A549 (cell line): ENCODE results near the gene ZC3H10. TPM values are rescaled to one million over a fixed set of nuclear protein-coding genes. Genes with fewer than 3 reads are reported as not detected.

Source experiments
- ATAC-seq, 2 experiments: fragments of 200-7000 bp in 1 of 2; fragments of >200 bp in 1 of 2; cut with Nextera tagmentation in 1 of 2; cut with Tn5 transposase in 1 of 2; 3 replicates each; pipeline versions ENCODE4 v1.8.0 to v1.9.1; 2018 to 2020; ENCODE audit warnings: mild to moderate bottlenecking in 1 of 2, moderate library complexity in 1 of 2
- CTCF ChIA-PET: fragments of 300-600 bp; sonication (Branson Sonifier 250); formaldehyde crosslinking; extraction: SDS; loops from one replicate; lab custom pipeline; 2021; ENCODE audit warnings: antibody characterized with exemption, inconsistent platforms; lab: Yijun Ruan, JAX
- POLR2A ChIA-PET: fragments of 350-600 bp; formaldehyde crosslinking; extraction: SDS; loops from one replicate; lab custom pipeline; 2021; ENCODE audit warnings: antibody characterized with exemption, inconsistent platforms; lab: Yijun Ruan, JAX
- DNase-seq, 2 experiments: peaks; one replicate each; pipeline versions ENCODE4 v3.0.0 to v3.0.0-alpha.2; 2011 to 2016; ENCODE audit warnings: low read depth in 1 of 2, low spot score in 1 of 2
- FAIRE-seq: peaks from 2 replicates; lab custom pipeline; 2011; peaks lifted over from hg19 to GRCh38; lab: Jason Lieb, UNC
- H3K27ac ChIP-seq, 2 experiments: fragments of >200 bp; sonication (Bioruptor Twin); formaldehyde crosslinking; 3 replicates each; pipeline ENCODE4 v1.5.1; 2016 to 2017
- H3K4me1 ChIP-seq: fragments of >200 bp; sonication (Bioruptor Twin); formaldehyde crosslinking; 3 replicates; pipeline ENCODE4 v1.6.1; 2016
- H3K4me2 ChIP-seq: fragments of >200 bp; sonication (Bioruptor Twin); formaldehyde crosslinking; 3 replicates; pipeline ENCODE4 v1.6.1; 2016
- H3K4me3 ChIP-seq: fragments of >200 bp; sonication (Bioruptor Twin); formaldehyde crosslinking; 3 replicates; pipeline ENCODE4 v1.5.1; 2016
- H3K9me3 ChIP-seq: fragments of >200 bp; sonication (Bioruptor Twin); formaldehyde crosslinking; 3 replicates; pipeline ENCODE4 v1.6.1; 2016
- ATOH8 ChIP-seq: fragments of 250-450 bp; sonication (Bioruptor Pico); IDR thresholded peaks from 2 replicates; pipeline ENCODE4 v1.5.0; 2020; ENCODE audit warnings: low read depth, mild to moderate bottlenecking, moderate library complexity
- CBX8 ChIP-seq: fragments of 200-600 bp; sonication (generic); IDR thresholded peaks from 2 replicates; pipeline ENCODE4 v1.6.1; 2016
- CEBPB ChIP-seq, 2 experiments: fragments of >200 bp in 1 of 2; sonication (Bioruptor Twin) in 1 of 2; formaldehyde crosslinking in 1 of 2; IDR thresholded peaks; 2 replicates each; pipeline ENCODE4 v1.6.1; 2012 to 2016
- ELK1 ChIP-seq: fragments of 150-350 bp; IDR thresholded peaks from 2 replicates; pipeline ENCODE4 v1.6.1; 2014; ENCODE audit warnings: low read depth, mild to moderate bottlenecking, low read length
- FOSB ChIP-seq: fragments of 250-450 bp; sonication (Bioruptor Pico); IDR thresholded peaks from 2 replicates; pipeline ENCODE4 v1.5.0; 2020; ENCODE audit warnings: mild to moderate bottlenecking, moderate library complexity
- JUN ChIP-seq, 2 experiments: fragments of >200 bp; sonication (Bioruptor Twin); formaldehyde crosslinking; IDR thresholded peaks; 2 replicates in 1 of 2; 3 replicates in 1 of 2; pipeline ENCODE4 v1.6.1; 2016 to 2017
- JUNB ChIP-seq: fragments of >200 bp; sonication (Bioruptor Twin); formaldehyde crosslinking; IDR thresholded peaks from 2 replicates; pipeline ENCODE4 v1.6.1; 2016
- KDM1A ChIP-seq: fragments of 200-600 bp; sonication (generic); IDR thresholded peaks from 2 replicates; pipeline ENCODE4 v1.6.1; 2016; ENCODE audit warnings: low read depth, mild to moderate bottlenecking
- RFX5 ChIP-seq: fragments of 450-650 bp; IDR thresholded peaks from 2 replicates; pipeline ENCODE4 v1.7.1; 2014; ENCODE audit warnings: antibody characterized with exemption, mild to moderate bottlenecking, moderate library complexity
- SREBF2 ChIP-seq: fragments of 450-650 bp; IDR thresholded peaks from 2 replicates; pipeline ENCODE4 v1.6.1; 2014; ENCODE audit warnings: mild to moderate bottlenecking, moderate library complexity
- TFCP2L1 ChIP-seq: fragments of 250-450 bp; sonication (Bioruptor Pico); IDR thresholded peaks from 2 replicates; pipeline ENCODE4 v1.5.0; 2021; ENCODE audit warnings: mild to moderate bottlenecking
- WGBS: methylation state at CpG from one replicate; pipeline ENCODE4 v1.1.6; 2017; ENCODE audit errors: missing lambda C conversion rate; 5-methylcytosine and 5-hydroxymethylcytosine counted together
- polyA plus RNA-seq, 4 experiments: library from polyadenylated mRNA; depleted of rRNA in 3 of 4; stranded (reverse); fragments of >200 nt; fragmentation: RNase III in 1 of 4; extraction: RNeasy Plus Mini Kit Qiagen cat#74134 plus additional on column Dnase treatment in 1 of 4; gene quantifications; 2 replicates in 3 of 4; 3 replicates in 1 of 4; pipeline ENCODE4 v1.2.3, GENCODE V29; 2011 to 2017
- TF ChIP-seq, protein P1 (sequence below): fragments of 250-450 bp; sonication (Bioruptor Pico); IDR thresholded peaks from 2 replicates; pipeline ENCODE4 v1.5.0; 2021; ENCODE audit warnings: mild to moderate bottlenecking, moderate library complexity, borderline replicate concordance
- TF ChIP-seq, protein P2 (sequence below): fragments of >200 bp; sonication (Bioruptor Twin); formaldehyde crosslinking; IDR thresholded peaks from 3 replicates; pipeline ENCODE4 v1.5.1; 2016
- TF ChIP-seq, protein P3 (sequence below): fragments of 450-650 bp; IDR thresholded peaks from 2 replicates; pipeline ENCODE4 v1.6.1; 2014; ENCODE audit warnings: antibody characterized with exemption

ZC3H10 gene
- polyA plus RNA-seq, 2 of the 4 experiments (the other 2 are of a cell fraction), result 2.1 to 3.2 TPM

DNA sequence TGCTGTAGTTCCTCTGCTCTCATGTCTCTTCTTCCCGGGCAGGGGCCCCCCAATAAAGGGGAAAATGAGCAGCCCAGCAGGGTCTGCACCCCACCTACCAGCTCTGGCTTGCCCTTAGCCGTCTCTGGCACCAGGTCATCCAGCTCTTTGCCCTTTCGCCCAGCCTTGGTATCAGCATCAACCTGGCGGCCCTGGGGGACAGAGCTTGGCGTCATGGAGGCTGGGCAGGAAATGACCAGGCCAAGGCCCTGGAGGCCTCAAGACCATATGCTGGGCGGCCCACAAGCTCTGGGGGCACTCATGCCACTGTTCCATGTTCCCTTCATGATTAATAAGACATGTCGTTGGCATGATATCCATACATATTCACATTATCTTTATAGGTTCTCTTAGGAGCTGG is 54.8 kb downstream of the ZC3H10 start:
- TF ChIP-seq ATOH8, result no peak
- TF ChIP-seq, protein P1, sequence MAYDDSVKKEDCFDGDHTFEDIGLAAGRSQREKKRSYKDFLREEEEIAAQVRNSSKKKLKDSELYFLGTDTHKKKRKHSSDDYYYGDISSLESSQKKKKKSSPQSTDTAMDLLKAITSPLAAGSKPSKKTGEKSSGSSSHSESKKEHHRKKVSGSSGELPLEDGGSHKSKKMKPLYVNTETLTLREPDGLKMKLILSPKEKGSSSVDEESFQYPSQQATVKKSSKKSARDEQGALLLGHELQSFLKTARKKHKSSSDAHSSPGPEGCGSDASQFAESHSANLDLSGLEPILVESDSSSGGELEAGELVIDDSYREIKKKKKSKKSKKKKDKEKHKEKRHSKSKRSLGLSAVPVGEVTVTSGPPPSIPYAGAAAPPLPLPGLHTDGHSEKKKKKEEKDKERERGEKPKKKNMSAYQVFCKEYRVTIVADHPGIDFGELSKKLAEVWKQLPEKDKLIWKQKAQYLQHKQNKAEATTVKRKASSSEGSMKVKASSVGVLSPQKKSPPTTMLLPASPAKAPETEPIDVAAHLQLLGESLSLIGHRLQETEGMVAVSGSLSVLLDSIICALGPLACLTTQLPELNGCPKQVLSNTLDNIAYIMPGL (CRISPR knock-in tag), result no peak
- no peak for TF ChIP-seq FOSB (CRISPR knock-in tag)
- no peak for TF ChIP-seq CEBPB (IDR thresholded peaks at IDR 0.05)
- TF ChIP-seq, protein P2, sequence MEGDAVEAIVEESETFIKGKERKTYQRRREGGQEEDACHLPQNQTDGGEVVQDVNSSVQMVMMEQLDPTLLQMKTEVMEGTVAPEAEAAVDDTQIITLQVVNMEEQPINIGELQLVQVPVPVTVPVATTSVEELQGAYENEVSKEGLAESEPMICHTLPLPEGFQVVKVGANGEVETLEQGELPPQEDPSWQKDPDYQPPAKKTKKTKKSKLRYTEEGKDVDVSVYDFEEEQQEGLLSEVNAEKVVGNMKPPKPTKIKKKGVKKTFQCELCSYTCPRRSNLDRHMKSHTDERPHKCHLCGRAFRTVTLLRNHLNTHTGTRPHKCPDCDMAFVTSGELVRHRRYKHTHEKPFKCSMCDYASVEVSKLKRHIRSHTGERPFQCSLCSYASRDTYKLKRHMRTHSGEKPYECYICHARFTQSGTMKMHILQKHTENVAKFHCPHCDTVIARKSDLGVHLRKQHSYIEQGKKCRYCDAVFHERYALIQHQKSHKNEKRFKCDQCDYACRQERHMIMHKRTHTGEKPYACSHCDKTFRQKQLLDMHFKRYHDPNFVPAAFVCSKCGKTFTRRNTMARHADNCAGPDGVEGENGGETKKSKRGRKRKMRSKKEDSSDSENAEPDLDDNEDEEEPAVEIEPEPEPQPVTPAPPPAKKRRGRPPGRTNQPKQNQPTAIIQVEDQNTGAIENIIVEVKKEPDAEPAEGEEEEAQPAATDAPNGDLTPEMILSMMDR, result no peak
- no peak for TF ChIP-seq RFX5
- no peak for TF ChIP-seq JUN (IDR thresholded peaks at IDR 0.05)
- no peak for TF ChIP-seq JUNB
- TF ChIP-seq, protein P3, sequence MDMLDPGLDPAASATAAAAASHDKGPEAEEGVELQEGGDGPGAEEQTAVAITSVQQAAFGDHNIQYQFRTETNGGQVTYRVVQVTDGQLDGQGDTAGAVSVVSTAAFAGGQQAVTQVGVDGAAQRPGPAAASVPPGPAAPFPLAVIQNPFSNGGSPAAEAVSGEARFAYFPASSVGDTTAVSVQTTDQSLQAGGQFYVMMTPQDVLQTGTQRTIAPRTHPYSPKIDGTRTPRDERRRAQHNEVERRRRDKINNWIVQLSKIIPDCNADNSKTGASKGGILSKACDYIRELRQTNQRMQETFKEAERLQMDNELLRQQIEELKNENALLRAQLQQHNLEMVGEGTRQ, result no peak
- TF ChIP-seq ELK1, result no peak
- TF ChIP-seq CBX8, result no peak
- TF ChIP-seq SREBF2, result no peak
- TF ChIP-seq TFCP2L1, result no peak
- no peak for TF ChIP-seq KDM1A
- ATAC-seq, result no peak
- WGBS, result 92% methylated on average over 7 of the region's 7 CpGs
- Histone ChIP-seq H3K4me1 (no peaks in the 10 kb centered on the region), H3K4me3 (no peak overlapping the region), H3K27ac (no peak overlapping the region), H3K4me2 (no peak overlapping the region), H3K9me3 (no peaks in the 10 kb centered on the region)
- POLR2A ChIA-PET, result interaction anchor here (1.1 to 1.4 kb wide), 2 partner anchors 15 to 49 kb away, joined by 3 to 4 read pairs; partner anchors contain the start of genes MYL6 and RNF41
- DNase-seq, result no peak
- CTCF ChIA-PET, result interaction anchor here (5.1 kb wide), 1 partner anchor 16 kb away, joined by 42 read pairs; the partner anchor contains the start of gene SMARCC2
- FAIRE-seq, result no peak

Other genes starting within 250 kb of the ZC3H10 start
- gene PYM1, start 190.4 kb upstream of the ZC3H10 start, polyA plus RNA-seq (2011; rRNA removed), result 39.2 and 49.5 TPM in 2 replicates
- 27.0 to 30.6 TPM (median 30.4 TPM) in 3 replicates for gene PYM1, start 190.4 kb upstream of the ZC3H10 start, polyA plus RNA-seq (2017; fragmentation: RNase III; extraction: RNeasy Plus Mini Kit Qiagen cat#74134 plus additional on column Dnase treatment)
- 24.7 and 26.1 TPM in 2 replicates for gene DGKA, start 187.1 kb upstream of the ZC3H10 start, polyA plus RNA-seq (2011; rRNA removed)
- gene DGKA, start 187.1 kb upstream of the ZC3H10 start, polyA plus RNA-seq (2017; fragmentation: RNase III; extraction: RNeasy Plus Mini Kit Qiagen cat#74134 plus additional on column Dnase treatment), result 21.0 to 23.7 TPM (median 22.6 TPM) in 3 replicates
- 2.2 and 2.3 TPM in 2 replicates for gene PMEL, start 152.2 kb upstream of the ZC3H10 start, polyA plus RNA-seq (2011; rRNA removed)
- gene PMEL, start 152.2 kb upstream of the ZC3H10 start, polyA plus RNA-seq (2017; fragmentation: RNase III; extraction: RNeasy Plus Mini Kit Qiagen cat#74134 plus additional on column Dnase treatment), result 0.71 to 1.4 TPM (median 1.0 TPM) in 3 replicates
- gene CDK2, start 151.4 kb upstream of the ZC3H10 start, polyA plus RNA-seq (2011; rRNA removed), result 51.0 and 86.3 TPM in 2 replicates
- gene CDK2, start 151.4 kb upstream of the ZC3H10 start, polyA plus RNA-seq (2017; fragmentation: RNase III; extraction: RNeasy Plus Mini Kit Qiagen cat#74134 plus additional on column Dnase treatment), result 41.5 to 53.8 TPM (median 48.3 TPM) in 3 replicates
- 90.4 and 93.7 TPM in 2 replicates for gene RAB5B, start 144.2 kb upstream of the ZC3H10 start, polyA plus RNA-seq (2011; rRNA removed)
- 27.7 to 37.2 TPM (median 36.3 TPM) in 3 replicates for gene RAB5B, start 144.2 kb upstream of the ZC3H10 start, polyA plus RNA-seq (2017; fragmentation: RNase III; extraction: RNeasy Plus Mini Kit Qiagen cat#74134 plus additional on column Dnase treatment)
- 15.6 and 22.2 TPM in 2 replicates for gene SUOX, start 121.0 kb upstream of the ZC3H10 start, polyA plus RNA-seq (2011; rRNA removed)
- 10.8 to 13.6 TPM (median 13.5 TPM) in 3 replicates for gene SUOX, start 121.0 kb upstream of the ZC3H10 start, polyA plus RNA-seq (2017; fragmentation: RNase III; extraction: RNeasy Plus Mini Kit Qiagen cat#74134 plus additional on column Dnase treatment)
- gene IKZF4, start 97.2 kb upstream of the ZC3H10 start, polyA plus RNA-seq (2011; rRNA removed), result 2.0 and 2.9 TPM in 2 replicates
- gene IKZF4, start 97.2 kb upstream of the ZC3H10 start, polyA plus RNA-seq (2017; fragmentation: RNase III; extraction: RNeasy Plus Mini Kit Qiagen cat#74134 plus additional on column Dnase treatment), result 1.5 to 2.4 TPM (median 2.0 TPM) in 3 replicates
- 513 and 524 TPM in 2 replicates for gene RPS26, start 76.3 kb upstream of the ZC3H10 start, polyA plus RNA-seq (2011; rRNA removed)
- gene RPS26, start 76.3 kb upstream of the ZC3H10 start, polyA plus RNA-seq (2017; fragmentation: RNase III; extraction: RNeasy Plus Mini Kit Qiagen cat#74134 plus additional on column Dnase treatment), result 677 to 831 TPM (median 779 TPM) in 3 replicates
- 17.0 and 24.9 TPM in 2 replicates for gene ERBB3, start 38.1 kb upstream of the ZC3H10 start, polyA plus RNA-seq (2011; rRNA removed)
- gene ERBB3, start 38.1 kb upstream of the ZC3H10 start, polyA plus RNA-seq (2017; fragmentation: RNase III; extraction: RNeasy Plus Mini Kit Qiagen cat#74134 plus additional on column Dnase treatment), result 1.8 to 2.2 TPM (median 1.8 TPM) in 3 replicates
- 452 and 717 TPM in 2 replicates for gene PA2G4, start 13.7 kb upstream of the ZC3H10 start, polyA plus RNA-seq (2011; rRNA removed)
- gene PA2G4, start 13.7 kb upstream of the ZC3H10 start, polyA plus RNA-seq (2017; fragmentation: RNase III; extraction: RNeasy Plus Mini Kit Qiagen cat#74134 plus additional on column Dnase treatment), result 405 to 477 TPM (median 415 TPM) in 3 replicates
- gene RPL41, start 1.6 kb upstream of the ZC3H10 start, polyA plus RNA-seq (2011; rRNA removed), result 9,351 and 11,089 TPM in 2 replicates
- gene RPL41, start 1.6 kb upstream of the ZC3H10 start, polyA plus RNA-seq (2017; fragmentation: RNase III; extraction: RNeasy Plus Mini Kit Qiagen cat#74134 plus additional on column Dnase treatment), result 8,804 to 9,815 TPM (median 8,860 TPM) in 3 replicates
- gene ESYT1, start 10.0 kb downstream of the ZC3H10 start, polyA plus RNA-seq (2011; rRNA removed), result 72.4 and 91.6 TPM in 2 replicates
- 51.4 to 54.2 TPM (median 51.6 TPM) in 3 replicates for gene ESYT1, start 10.0 kb downstream of the ZC3H10 start, polyA plus RNA-seq (2017; fragmentation: RNase III; extraction: RNeasy Plus Mini Kit Qiagen cat#74134 plus additional on column Dnase treatment)
- 48.2 and 67.0 TPM in 2 replicates for gene MYL6B, start 34.3 kb downstream of the ZC3H10 start, polyA plus RNA-seq (2011; rRNA removed)
- gene MYL6B, start 34.3 kb downstream of the ZC3H10 start, polyA plus RNA-seq (2017; fragmentation: RNase III; extraction: RNeasy Plus Mini Kit Qiagen cat#74134 plus additional on column Dnase treatment), result 68.6 to 92.7 TPM (median 83.9 TPM) in 3 replicates
- gene MYL6, start 40.1 kb downstream of the ZC3H10 start, polyA plus RNA-seq (2011; rRNA removed), result 2,280 and 2,307 TPM in 2 replicates
- gene MYL6, start 40.1 kb downstream of the ZC3H10 start, polyA plus RNA-seq (2017; fragmentation: RNase III; extraction: RNeasy Plus Mini Kit Qiagen cat#74134 plus additional on column Dnase treatment), result 3,268 to 3,485 TPM (median 3,270 TPM) in 3 replicates
- 83.9 and 109 TPM in 2 replicates for gene SMARCC2, start 71.2 kb downstream of the ZC3H10 start, polyA plus RNA-seq (2011; rRNA removed)
- 48.9 to 57.1 TPM (median 51.9 TPM) in 3 replicates for gene SMARCC2, start 71.2 kb downstream of the ZC3H10 start, polyA plus RNA-seq (2017; fragmentation: RNase III; extraction: RNeasy Plus Mini Kit Qiagen cat#74134 plus additional on column Dnase treatment)
- gene RNF41, start 103.7 kb downstream of the ZC3H10 start, polyA plus RNA-seq (2011; rRNA removed), result 47.8 and 65.1 TPM in 2 replicates
- gene RNF41, start 103.7 kb downstream of the ZC3H10 start, polyA plus RNA-seq (2017; fragmentation: RNase III; extraction: RNeasy Plus Mini Kit Qiagen cat#74134 plus additional on column Dnase treatment), result 20.2 to 21.7 TPM (median 20.7 TPM) in 3 replicates
- 86.1 and 86.7 TPM in 2 replicates for gene NABP2, start 106.1 kb downstream of the ZC3H10 start, polyA plus RNA-seq (2011; rRNA removed)
- 64.1 to 69.6 TPM (median 65.2 TPM) in 3 replicates for gene NABP2, start 106.1 kb downstream of the ZC3H10 start, polyA plus RNA-seq (2017; fragmentation: RNase III; extraction: RNeasy Plus Mini Kit Qiagen cat#74134 plus additional on column Dnase treatment)
- 0.42 TPM in 1 of 2 replicates, not detected in the other for gene SLC39A5, start 111.8 kb downstream of the ZC3H10 start, polyA plus RNA-seq (2011; rRNA removed)
- 0.09 to 0.23 TPM in 2 of 3 replicates, not detected in the other for gene SLC39A5, start 111.8 kb downstream of the ZC3H10 start, polyA plus RNA-seq (2017; fragmentation: RNase III; extraction: RNeasy Plus Mini Kit Qiagen cat#74134 plus additional on column Dnase treatment)
- gene ANKRD52, start 140.1 kb downstream of the ZC3H10 start, polyA plus RNA-seq (2011; rRNA removed), result 26.1 and 35.1 TPM in 2 replicates
- gene ANKRD52, start 140.1 kb downstream of the ZC3H10 start, polyA plus RNA-seq (2017; fragmentation: RNase III; extraction: RNeasy Plus Mini Kit Qiagen cat#74134 plus additional on column Dnase treatment), result 47.4 to 48.7 TPM (median 48.0 TPM) in 3 replicates
- gene COQ10A, start 148.7 kb downstream of the ZC3H10 start, polyA plus RNA-seq (2011; rRNA removed), result 40.9 and 41.2 TPM in 2 replicates
- 20.7 to 23.5 TPM (median 23.2 TPM) in 3 replicates for gene COQ10A, start 148.7 kb downstream of the ZC3H10 start, polyA plus RNA-seq (2017; fragmentation: RNase III; extraction: RNeasy Plus Mini Kit Qiagen cat#74134 plus additional on column Dnase treatment)
- 223 and 263 TPM in 2 replicates for gene CS, start 182.1 kb downstream of the ZC3H10 start, polyA plus RNA-seq (2011; rRNA removed)
- gene CS, start 182.1 kb downstream of the ZC3H10 start, polyA plus RNA-seq (2017; fragmentation: RNase III; extraction: RNeasy Plus Mini Kit Qiagen cat#74134 plus additional on column Dnase treatment), result 143 to 151 TPM (median 146 TPM) in 3 replicates
- 218 and 257 TPM in 2 replicates for gene CNPY2, start 197.7 kb downstream of the ZC3H10 start, polyA plus RNA-seq (2011; rRNA removed)
- 150 to 158 TPM (median 155 TPM) in 3 replicates for gene CNPY2, start 197.7 kb downstream of the ZC3H10 start, polyA plus RNA-seq (2017; fragmentation: RNase III; extraction: RNeasy Plus Mini Kit Qiagen cat#74134 plus additional on column Dnase treatment)
- gene PAN2, start 215.7 kb downstream of the ZC3H10 start, polyA plus RNA-seq (2011; rRNA removed), result 66.8 and 89.4 TPM in 2 replicates
- 24.0 to 30.0 TPM (median 29.6 TPM) in 3 replicates for gene PAN2, start 215.7 kb downstream of the ZC3H10 start, polyA plus RNA-seq (2017; fragmentation: RNase III; extraction: RNeasy Plus Mini Kit Qiagen cat#74134 plus additional on column Dnase treatment)
- gene IL23A, start 220.6 kb downstream of the ZC3H10 start, polyA plus RNA-seq (2011; rRNA removed), result 0.21 and 0.34 TPM in 2 replicates
- gene IL23A, start 220.6 kb downstream of the ZC3H10 start, polyA plus RNA-seq (2017; fragmentation: RNase III; extraction: RNeasy Plus Mini Kit Qiagen cat#74134 plus additional on column Dnase treatment), result 0.31 to 0.34 TPM (median 0.33 TPM) in 3 replicates
- gene STAT2, start 241.8 kb downstream of the ZC3H10 start, polyA plus RNA-seq (2011; rRNA removed), result 29.5 and 40.1 TPM in 2 replicates
- 16.5 to 23.9 TPM (median 22.2 TPM) in 3 replicates for gene STAT2, start 241.8 kb downstream of the ZC3H10 start, polyA plus RNA-seq (2017; fragmentation: RNase III; extraction: RNeasy Plus Mini Kit Qiagen cat#74134 plus additional on column Dnase treatment)
- not detected in 2 replicates for gene APOF, start 244.6 kb downstream of the ZC3H10 start, polyA plus RNA-seq (2011; rRNA removed)
- gene APOF, start 244.6 kb downstream of the ZC3H10 start, polyA plus RNA-seq (2017; fragmentation: RNase III; extraction: RNeasy Plus Mini Kit Qiagen cat#74134 plus additional on column Dnase treatment), result not detected in 3 replicates